Neural cell (in vitro differentiated cells): Measurements from ENCODE around the gene LAMA5.

Experiments
- EP300 ChIP-seq: fragments of 450-650 bp; conservative IDR thresholded peaks from 2 replicates; pipeline ENCODE4 v1.6.1; 2014; ENCODE audit warnings: antibody characterized with exemption, mild to moderate bottlenecking, moderate library complexity; ENCODE audit not compliant: poor library complexity, severe bottlenecking
- SMC3 ChIP-seq: fragments of 450-650 bp; conservative IDR thresholded peaks from 2 replicates; pipeline ENCODE4 v1.6.1; 2014; ENCODE audit warnings: antibody characterized with exemption, mild to moderate bottlenecking, moderate library complexity; ENCODE audit not compliant: poor library complexity
- TF ChIP-seq, protein P1 (sequence below): fragments of 450-650 bp; IDR thresholded peaks from 2 replicates; pipeline ENCODE4 v1.5.1; 2014; ENCODE audit warnings: antibody characterized with exemption, mild to moderate bottlenecking, moderate library complexity; ENCODE audit not compliant: poor library complexity, severe bottlenecking
- TF ChIP-seq, protein P2 (sequence below): IDR thresholded peaks from 2 replicates; pipeline ENCODE4 v1.6.1; 2012; ENCODE audit warnings: borderline replicate concordance

GRCh38 chr20:62326559-62326958, 40.6 kb downstream of the LAMA5 start:
- no peak for TF ChIP-seq EP300
- TF ChIP-seq, protein P1, sequence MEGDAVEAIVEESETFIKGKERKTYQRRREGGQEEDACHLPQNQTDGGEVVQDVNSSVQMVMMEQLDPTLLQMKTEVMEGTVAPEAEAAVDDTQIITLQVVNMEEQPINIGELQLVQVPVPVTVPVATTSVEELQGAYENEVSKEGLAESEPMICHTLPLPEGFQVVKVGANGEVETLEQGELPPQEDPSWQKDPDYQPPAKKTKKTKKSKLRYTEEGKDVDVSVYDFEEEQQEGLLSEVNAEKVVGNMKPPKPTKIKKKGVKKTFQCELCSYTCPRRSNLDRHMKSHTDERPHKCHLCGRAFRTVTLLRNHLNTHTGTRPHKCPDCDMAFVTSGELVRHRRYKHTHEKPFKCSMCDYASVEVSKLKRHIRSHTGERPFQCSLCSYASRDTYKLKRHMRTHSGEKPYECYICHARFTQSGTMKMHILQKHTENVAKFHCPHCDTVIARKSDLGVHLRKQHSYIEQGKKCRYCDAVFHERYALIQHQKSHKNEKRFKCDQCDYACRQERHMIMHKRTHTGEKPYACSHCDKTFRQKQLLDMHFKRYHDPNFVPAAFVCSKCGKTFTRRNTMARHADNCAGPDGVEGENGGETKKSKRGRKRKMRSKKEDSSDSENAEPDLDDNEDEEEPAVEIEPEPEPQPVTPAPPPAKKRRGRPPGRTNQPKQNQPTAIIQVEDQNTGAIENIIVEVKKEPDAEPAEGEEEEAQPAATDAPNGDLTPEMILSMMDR = no peak
- no peak for TF ChIP-seq SMC3
- TF ChIP-seq, protein P2, sequence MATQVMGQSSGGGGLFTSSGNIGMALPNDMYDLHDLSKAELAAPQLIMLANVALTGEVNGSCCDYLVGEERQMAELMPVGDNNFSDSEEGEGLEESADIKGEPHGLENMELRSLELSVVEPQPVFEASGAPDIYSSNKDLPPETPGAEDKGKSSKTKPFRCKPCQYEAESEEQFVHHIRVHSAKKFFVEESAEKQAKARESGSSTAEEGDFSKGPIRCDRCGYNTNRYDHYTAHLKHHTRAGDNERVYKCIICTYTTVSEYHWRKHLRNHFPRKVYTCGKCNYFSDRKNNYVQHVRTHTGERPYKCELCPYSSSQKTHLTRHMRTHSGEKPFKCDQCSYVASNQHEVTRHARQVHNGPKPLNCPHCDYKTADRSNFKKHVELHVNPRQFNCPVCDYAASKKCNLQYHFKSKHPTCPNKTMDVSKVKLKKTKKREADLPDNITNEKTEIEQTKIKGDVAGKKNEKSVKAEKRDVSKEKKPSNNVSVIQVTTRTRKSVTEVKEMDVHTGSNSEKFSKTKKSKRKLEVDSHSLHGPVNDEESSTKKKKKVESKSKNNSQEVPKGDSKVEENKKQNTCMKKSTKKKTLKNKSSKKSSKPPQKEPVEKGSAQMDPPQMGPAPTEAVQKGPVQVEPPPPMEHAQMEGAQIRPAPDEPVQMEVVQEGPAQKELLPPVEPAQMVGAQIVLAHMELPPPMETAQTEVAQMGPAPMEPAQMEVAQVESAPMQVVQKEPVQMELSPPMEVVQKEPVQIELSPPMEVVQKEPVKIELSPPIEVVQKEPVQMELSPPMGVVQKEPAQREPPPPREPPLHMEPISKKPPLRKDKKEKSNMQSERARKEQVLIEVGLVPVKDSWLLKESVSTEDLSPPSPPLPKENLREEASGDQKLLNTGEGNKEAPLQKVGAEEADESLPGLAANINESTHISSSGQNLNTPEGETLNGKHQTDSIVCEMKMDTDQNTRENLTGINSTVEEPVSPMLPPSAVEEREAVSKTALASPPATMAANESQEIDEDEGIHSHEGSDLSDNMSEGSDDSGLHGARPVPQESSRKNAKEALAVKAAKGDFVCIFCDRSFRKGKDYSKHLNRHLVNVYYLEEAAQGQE = no peak
